HepG2 (cell line): Measurements from ENCODE around the gene KIAA1217.

ENCODE experiments used
- ATF2 ChIP-seq: sonication (generic); formaldehyde crosslinking; IDR thresholded peaks from 2 replicates; pipeline ENCODE4 v1.4.0; 2020; ENCODE audit warnings: missing genetic modification reagents
- CTCF ChIP-seq: sonication (generic); formaldehyde crosslinking; IDR thresholded peaks from 2 replicates; pipeline ENCODE4 v1.5.0; 2020; ENCODE audit warnings: mild to moderate bottlenecking, missing genetic modification reagents, moderate library complexity
- EP300 ChIP-seq, 3 experiments: sonication (generic) in 1 of 3; formaldehyde crosslinking in 1 of 3; IDR thresholded peaks; 2 replicates each; pipeline versions ENCODE4 v1.5.1 to v1.6.1; 2011 to 2020; ENCODE audit warnings: low read depth in 2 of 3, low read length in 2 of 3, borderline replicate concordance in 1 of 3, improper control_type of control experiment in 1 of 3, mild to moderate bottlenecking in 1 of 3, missing genetic modification reagents in 1 of 3, moderate library complexity in 1 of 3
- HIC2 ChIP-seq: sonication (generic); formaldehyde crosslinking; IDR thresholded peaks from 2 replicates; pipeline ENCODE4 v1.9.0; 2022; ENCODE audit warnings: low read depth, missing genetic modification reagents
- KDM2A ChIP-seq: sonication (generic); formaldehyde crosslinking; IDR thresholded peaks from 2 replicates; pipeline ENCODE4 v1.4.0; 2020; ENCODE audit warnings: low read depth, missing genetic modification reagents, borderline replicate concordance
- MAX ChIP-seq: IDR thresholded peaks from 2 replicates; pipeline ENCODE4 v1.6.1; 2012; ENCODE audit warnings: inconsistent platforms
- NPAS2 ChIP-seq: sonication (generic); formaldehyde crosslinking; IDR thresholded peaks from 2 replicates; pipeline ENCODE4 v1.8.0; 2022; ENCODE audit warnings: mild to moderate bottlenecking, missing genetic modification reagents, borderline replicate concordance
- SAP130 ChIP-seq: IDR thresholded peaks from 2 replicates; pipeline ENCODE4 v1.6.1; 2016; ENCODE audit warnings: low read depth
- ZFP36L1 ChIP-seq: sonication (generic); formaldehyde crosslinking; IDR thresholded peaks from 2 replicates; pipeline ENCODE4 v1.8.0; 2022; ENCODE audit warnings: mild to moderate bottlenecking, missing genetic modification reagents, moderate library complexity
- ZNF280B ChIP-seq: sonication (generic); formaldehyde crosslinking; IDR thresholded peaks from 2 replicates; pipeline ENCODE4 v1.5.0; 2020; ENCODE audit warnings: missing genetic modification reagents, mild to moderate bottlenecking, borderline replicate concordance
- ZNF580 ChIP-seq: IDR thresholded peaks from 2 replicates; pipeline ENCODE4 v1.6.1; 2016; ENCODE audit warnings: low read depth, borderline replicate concordance
- ZSCAN29 ChIP-seq: sonication (generic); formaldehyde crosslinking; conservative IDR thresholded peaks from 2 replicates; pipeline ENCODE4 v1.4.0; 2020; ENCODE audit warnings: mild to moderate bottlenecking, missing genetic modification reagents

GRCh38 chr10:24251547-24251946, 42.6 kb downstream of the KIAA1217 start:
- TF ChIP-seq HIC2 (CRISPR knock-in tag): no peak
- no peak for TF ChIP-seq EP300 (IDR thresholded peaks at IDR 0.05; ENCODE audit: low read depth in 2 of 2, low read length in 2 of 2)
- TF ChIP-seq EP300 (CRISPR knock-in tag; IDR thresholded peaks at IDR 0.05; ENCODE audit: borderline replicate concordance): no peak
- no peak for TF ChIP-seq MAX
- TF ChIP-seq ATF2 (CRISPR knock-in tag): no peak
- TF ChIP-seq ZNF580 (CRISPR knock-in tag): no peak
- no peak for TF ChIP-seq ZNF280B
- TF ChIP-seq ZFP36L1: no peak
- TF ChIP-seq CTCF (CRISPR knock-in tag): no peak
- TF ChIP-seq ZSCAN29 (CRISPR knock-in tag): no peak
- no peak for TF ChIP-seq SAP130 (CRISPR knock-in tag)
- no peak for TF ChIP-seq NPAS2 (CRISPR knock-in tag)
- no peak for TF ChIP-seq KDM2A (CRISPR knock-in tag)
